Activated CD8-positive, alpha-beta memory T cell treated with anti-CD3 and anti-CD28 coated beads, Interleukin-2, amount 50 U/mL, for 24 hours (primary cell): ENCODE results near the gene PALM2AKAP2.

Source experiments
- DNase-seq: peaks from one replicate; pipeline ENCODE4 v3.0.0-alpha.2; 2020; ENCODE audit errors: extremely low read depth

The PALM2AKAP2 gene

DNA sequence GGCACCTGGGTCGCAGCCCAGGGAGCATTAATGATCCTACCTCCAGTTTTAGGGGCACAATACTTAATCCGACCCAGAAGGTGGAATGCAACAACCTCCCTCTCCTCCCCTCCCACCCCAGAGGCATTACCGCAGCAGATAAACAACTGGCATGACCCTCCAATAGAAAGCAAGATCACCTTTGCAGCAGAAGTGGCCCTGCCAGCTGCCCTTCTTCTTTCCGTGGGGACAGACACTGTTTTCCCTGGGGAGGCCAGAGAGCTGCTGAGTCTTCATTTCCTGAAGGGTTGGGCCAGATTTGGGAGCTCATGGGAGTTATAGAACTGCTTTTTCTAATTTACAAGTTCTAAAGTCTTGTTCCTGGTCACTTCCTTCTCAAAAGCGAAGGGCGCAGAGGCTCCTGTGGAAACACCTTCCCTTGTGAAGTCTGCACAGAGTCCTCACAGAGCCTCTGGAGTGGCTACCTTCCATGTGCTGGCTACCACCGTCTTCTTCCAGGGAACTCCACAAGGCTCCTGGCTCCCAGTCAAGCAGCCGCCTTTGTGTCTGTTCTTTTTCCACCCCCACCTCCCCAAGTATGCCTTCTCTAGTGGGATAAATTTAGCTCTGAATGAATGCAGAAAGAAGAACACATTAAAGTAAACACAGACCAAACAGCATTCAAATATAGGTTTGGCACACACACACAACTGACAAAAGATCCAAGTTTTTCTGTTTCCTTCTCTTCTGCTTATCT is 8.0 kb upstream of the PALM2AKAP2 start:
- DNase-seq = no peak

DNA sequence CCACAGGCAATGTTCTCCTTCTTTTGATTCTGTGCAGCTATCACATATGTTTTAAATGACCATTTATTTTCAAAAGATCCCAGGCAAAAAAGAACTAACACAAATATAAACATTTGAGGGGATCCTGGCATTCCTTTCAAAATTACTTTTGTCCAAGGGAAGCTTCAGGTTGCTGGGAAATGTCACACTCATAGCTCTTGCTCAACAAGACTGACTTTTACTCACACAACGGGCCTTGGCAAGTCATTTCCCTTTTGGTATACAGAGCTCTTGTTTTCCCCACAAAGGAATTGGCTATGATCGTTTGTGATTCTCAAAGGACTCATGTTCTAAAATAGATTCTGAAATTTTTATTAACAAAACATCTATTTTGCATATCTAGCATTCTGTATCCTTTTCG is 4.5 kb upstream of the PALM2AKAP2 start:
- DNase-seq = no peak

DNA sequence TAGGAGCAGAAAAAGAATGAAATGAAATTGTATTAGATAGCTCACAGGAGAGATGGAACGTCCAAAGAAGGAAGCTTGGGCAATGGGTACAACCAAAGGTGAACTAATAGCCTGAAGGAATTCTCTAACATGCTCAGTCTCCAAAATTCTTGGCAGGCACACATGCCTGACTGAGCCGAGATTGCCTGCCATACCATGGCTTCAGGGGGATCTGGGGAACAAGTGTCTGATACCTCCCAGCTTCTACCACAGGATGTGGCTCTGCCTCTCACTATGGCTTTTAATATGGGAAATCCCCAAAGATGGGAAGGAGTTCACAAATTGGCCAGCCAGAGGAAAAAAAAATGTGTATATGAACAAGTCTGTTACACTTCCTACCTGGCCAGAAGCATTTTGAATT is 3.6 kb upstream of the PALM2AKAP2 start:
- DNase-seq = no peak

DNA sequence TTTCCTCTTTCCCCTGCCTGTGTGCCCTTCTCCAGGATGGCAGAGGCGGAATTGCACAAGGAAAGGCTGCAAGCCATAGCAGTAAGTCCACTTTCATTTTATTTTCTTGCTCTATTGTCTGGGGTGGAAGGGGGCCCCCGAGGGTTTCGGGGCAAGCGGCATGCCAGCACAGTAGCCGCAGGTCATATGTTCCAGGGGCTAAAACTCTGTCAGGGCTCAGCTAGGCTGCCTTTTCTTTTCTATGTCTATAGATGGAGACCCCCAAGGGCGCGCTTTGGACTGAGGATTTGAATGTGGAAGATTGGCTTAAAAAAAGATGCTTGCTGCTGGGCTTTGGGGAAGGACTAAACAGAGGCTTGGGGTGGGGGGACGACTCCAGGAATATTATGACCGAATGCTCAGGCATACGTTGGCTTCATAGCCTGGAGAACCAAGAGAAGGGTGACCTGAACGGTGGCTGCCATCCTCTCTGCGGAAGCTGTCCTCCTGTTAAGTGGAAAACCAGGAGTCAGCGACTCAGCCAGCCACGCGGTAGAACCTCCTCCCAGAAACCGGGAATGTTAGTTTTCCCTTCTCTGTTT is 545 bp downstream of the PALM2AKAP2 start:
- no peak for DNase-seq

DNA sequence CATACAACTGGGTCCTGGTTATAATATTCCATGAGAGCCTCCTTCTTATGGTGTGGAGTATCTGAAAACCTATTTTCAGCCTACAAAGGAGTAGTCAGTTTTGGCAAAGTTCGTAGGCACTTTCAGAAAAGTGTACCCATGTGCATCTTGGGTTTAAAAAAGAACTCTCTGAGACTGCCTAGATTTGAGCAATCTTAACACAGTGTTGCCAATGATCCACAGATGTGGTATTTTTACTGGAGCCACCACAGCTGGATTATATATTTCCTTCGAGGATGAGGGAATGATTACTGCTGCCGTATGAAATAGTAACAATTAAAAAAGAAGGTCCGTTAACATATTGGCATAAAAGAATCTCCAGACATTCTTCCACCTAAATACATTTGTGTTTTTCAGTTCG is 1.1 kb downstream of the PALM2AKAP2 start:
- DNase-seq = no peak

DNA sequence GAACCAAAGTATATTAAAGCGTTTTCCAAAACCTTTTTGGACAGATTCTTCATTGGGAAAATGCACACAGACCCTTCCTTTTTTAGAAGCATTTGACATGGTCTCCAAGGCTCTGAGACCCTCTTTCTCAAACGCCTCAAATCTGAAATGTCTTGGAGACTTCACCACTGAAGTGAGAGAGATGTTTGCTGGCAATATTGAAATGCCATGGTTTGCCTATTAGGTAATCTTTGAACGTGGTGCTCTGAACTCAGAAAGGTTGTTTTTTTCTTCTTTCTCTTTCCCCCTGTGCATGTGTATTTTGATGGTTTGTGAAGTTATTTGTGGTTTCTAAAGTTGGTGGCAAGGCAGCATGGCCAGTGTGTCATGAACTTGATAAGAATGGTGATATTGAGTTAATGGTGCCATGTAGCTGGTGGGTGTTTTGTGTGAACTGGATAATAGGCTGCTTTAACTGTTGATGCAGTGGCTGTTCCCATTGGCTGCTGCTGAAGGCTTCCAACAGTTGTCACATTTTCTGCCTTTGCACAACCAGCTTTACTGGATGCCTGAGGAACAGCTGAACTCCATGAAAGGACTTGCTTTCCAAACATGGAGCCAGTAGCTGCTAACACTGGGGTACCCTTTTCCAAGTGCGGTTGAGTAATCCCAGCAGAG is 1.7 kb downstream of the PALM2AKAP2 start:
- no peak for DNase-seq

DNA sequence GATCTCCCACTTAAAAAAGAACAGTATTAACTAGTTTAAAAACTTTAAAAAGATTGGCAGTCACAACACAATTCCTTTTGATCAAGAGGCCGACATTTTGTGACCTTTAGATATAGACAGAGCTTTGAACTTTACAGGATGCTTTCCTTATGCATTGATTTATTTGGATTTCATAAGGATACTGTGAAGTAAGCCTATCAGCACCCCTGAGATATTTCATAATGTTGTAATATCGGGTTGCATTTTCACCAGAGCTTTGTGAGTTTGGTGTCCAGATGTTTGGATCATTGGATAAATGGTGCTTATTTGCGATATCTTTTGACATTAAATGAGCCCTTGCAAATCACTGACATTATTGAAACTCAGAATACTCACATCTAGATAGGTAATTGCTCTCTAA is 7.7 kb downstream of the PALM2AKAP2 start:
- no peak for DNase-seq

DNA sequence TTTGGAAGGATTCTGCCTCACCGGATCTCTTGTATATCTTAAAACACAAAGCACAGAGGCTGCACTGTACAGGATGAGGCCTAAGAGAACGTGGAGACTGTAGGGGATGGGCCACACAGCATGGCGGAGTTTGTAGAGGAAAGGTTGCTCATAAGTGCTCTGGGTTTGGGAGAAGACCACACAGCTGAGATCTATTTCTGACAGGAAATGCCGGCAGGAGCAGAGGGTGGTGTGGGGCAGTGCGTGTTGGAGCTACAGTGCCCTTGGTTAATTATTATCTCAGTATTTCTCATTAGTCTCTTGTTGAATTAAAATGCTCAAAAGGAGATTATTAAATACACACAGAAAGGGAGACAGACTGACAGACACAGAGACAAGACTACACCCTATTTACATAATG is 9.6 kb downstream of the PALM2AKAP2 start:
- DNase-seq = no peak

DNA sequence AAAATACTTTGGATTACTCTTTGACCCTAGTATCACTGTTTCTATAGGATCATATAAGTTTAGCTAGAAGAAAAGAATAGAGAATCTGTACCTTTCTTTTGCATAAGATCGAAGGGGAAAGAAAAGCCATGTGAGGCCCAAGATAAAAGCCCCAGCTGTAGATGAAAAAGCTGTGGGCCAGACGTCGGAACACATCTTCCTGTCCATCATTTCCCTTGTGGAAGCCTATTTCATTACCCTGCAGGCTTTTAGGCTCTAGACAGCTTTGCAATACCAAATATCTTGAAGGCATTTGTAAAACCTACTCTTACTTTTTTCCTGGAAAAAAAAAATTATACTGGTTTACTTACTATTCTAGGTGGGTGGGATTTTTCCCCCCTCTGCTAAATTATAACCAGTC is 10.0 kb downstream of the PALM2AKAP2 start:
- no peak for DNase-seq

DNA sequence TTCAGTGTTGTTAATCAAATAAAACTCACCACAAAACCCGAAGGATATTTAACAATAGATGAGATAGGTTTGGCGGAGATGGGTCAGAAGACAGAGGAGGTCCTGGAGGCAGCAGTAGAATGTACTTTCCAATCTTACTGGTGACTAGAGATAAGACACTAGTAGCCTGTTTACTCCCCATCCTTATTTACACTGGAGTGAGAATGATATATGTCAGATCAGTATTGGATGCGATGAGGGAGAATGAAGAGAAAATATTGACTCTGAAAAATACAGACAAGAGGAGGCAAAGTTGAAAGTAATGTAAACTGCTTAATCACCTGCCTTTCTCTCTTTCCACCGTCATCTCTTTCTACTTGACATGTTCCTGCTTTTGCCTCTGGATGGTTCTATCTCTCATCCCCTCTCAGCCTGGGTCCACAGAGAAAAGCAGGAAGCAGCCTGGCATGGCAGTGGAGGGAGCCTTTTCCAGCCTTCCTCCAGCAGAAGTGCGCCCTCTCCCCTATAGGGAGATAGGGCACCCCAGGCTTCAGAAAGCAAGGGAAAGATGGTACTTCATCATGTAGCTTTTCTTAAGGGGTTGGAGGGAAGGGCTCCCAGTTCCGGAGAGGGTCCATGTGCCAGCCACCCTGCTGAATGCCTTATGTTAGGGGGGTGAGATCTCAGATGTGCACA is 11.1 kb downstream of the PALM2AKAP2 start:
- no peak for DNase-seq

DNA sequence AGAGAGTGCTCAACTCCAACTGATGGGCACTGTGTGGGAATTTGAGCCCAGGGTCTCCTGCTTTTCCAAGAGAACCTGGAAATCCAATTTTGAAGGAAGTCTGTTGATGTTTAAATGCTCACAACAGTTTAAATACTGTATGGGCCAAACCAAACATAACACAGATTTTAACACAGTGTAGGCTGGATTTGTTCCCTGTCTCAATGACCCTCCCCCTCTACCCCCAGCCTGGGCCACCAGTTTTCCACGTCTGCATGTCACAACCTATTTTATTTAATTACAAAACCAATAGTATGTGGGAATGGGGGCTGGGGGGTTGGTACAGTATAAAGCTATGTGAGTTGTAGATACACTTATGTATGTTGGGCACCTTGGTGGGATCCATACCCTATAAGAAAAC is 11.7 kb downstream of the PALM2AKAP2 start:
- DNase-seq = no peak

DNA sequence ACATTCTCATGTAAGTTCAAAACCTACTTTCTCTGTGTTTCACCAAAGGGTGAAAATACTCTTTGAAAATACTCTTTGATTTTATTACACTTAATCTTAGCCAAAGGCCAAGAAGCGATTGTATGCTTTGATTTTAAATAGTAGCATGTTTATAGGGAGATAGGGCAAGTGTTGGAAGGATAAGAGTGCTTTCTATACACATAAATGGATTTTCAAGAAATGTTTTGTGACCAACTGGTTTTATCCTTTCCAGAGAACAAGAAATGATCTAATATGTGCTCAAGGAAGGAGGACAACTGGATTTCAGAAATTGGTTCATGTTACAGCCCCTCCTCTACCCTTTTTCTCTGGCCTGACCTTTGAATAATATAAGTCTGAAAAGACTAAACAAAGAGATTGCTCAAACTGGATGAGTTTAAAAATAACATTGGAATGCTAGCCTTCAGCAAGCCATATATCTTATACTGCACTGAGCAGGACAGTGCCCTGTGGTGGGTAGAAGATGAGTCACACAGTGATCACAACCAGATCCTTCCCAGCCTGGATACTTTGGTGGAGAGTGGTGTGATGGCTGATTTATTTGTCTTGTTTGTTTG is 13.1 kb downstream of the PALM2AKAP2 start:
- DNase-seq = no peak

DNA sequence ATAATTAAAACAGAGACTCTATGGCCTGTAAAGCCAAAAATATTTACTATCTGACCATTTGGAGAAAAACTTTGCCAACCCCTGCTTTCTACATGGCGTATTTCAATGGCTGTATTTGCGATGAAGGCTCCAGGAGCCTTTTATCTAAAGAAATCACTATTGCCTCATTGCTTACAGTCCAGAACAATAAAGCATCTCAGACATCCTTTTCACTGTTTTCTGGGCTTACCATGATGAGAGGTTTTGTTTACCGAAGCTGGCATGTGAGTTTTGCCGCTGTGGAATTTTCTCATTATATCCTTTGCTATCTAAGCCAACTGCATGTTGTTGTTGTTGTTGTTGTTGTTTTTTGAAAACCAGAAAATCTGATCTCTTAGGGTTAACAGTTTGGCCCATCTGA is 13.9 kb downstream of the PALM2AKAP2 start:
- no peak for DNase-seq

DNA sequence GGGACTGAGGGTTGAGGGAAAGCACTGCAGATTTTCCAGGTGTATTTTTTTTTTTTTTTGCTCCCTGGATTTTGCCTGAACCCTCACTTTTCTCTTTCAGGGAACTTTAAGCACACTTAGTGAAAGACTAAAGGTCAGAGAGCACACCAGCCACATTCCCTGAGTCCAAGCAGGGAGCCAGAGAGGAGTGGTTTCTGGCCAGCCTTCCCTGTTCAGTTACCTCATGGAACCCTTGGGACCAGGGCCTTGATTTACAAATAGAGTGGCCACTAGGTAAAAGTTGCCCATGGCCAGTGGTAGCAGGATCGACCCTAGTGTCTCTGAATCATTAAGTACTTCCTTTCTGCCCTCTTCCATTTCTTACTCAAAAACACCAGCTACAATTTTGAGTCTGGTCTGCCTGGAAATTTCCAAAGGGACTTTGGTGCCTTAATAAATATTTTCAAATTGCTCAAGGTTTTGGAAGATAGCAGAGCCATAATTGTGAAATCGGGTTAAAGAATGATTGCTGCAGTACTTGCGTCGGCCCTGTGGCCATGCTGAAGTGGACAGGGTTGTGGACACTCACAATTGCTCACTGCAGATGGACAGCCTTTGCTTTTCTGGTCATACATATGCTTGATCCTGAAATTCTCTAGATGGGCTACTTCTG is 14.5 kb downstream of the PALM2AKAP2 start:
- DNase-seq = no peak

DNA sequence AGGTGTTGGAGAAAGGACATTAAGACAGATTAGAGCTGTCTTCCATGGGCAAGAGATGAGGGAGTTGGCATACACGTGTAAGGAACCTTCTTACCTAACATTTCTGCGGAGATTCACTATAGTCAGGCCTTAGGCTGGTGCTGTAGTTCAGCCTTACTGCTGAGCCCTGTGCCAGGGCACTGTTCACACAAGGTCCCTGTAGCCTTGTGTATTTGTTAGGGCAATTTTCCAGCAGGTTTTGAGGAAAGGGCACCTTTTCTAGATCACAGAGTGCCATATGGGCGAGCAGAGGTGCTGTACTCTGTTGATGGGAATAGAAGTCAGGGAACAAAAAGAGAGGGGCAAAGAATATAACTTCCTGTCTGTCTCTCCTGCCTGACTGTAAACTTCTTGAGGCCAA is 15.6 kb downstream of the PALM2AKAP2 start:
- no peak for DNase-seq

DNA sequence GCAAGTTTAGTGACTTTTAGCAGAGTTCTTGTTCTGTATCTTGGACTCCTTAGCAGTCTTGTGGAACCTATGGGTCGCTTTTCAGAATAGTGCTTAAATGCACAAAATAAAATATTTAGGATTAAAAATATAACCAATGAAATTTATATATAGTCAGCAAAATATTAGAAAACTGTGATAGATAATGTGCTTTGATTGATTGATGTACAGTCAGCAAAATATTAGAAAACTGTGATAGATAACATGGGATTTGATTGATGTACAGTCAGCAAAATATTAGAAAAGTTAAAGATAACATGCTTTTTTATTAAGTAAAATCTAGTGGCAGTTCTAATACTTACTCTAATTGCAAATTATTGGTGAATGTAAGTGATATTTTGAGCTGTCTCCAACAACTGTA is 16.1 kb downstream of the PALM2AKAP2 start:
- DNase-seq = no peak

DNA sequence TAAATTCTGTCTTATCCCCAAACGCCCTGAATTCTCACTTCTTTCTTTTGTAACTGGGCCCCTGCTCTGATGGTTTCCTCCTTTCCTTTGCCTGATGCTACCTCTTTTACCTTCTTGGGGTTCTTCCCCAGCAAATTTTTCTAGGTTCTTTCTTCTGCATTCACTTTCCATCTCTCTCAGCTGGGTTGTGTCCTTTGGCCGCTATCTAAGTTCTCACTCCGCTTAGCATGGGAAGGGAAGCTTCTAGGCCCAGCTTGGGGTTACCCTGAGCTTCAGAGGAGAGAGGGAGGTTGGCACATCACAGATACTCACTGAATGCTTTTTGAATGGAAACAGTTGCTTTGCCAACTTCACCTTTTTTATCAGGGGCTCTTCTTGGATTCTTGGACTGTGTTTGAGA is 17.0 kb downstream of the PALM2AKAP2 start:
- DNase-seq = no peak

DNA sequence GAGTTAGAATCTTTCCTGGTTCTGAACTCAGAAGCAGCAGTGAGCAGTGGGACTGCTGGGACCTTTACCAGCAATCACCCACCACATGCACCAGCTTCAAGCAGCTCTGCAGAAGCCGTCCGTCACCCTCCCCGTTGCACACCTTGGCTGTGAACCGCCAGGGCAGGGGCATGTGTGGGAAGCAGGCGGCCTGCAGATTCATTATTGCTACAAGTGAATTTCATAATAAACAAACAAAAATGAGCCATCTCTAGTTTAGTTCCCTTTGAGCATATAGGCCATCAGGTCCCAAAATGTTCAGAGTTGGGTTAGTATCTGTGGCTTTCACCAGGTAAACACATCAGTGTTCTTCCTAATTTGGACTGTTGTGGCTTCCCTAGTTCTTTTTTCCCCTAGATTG is 17.5 kb downstream of the PALM2AKAP2 start:
- DNase-seq = no peak

DNA sequence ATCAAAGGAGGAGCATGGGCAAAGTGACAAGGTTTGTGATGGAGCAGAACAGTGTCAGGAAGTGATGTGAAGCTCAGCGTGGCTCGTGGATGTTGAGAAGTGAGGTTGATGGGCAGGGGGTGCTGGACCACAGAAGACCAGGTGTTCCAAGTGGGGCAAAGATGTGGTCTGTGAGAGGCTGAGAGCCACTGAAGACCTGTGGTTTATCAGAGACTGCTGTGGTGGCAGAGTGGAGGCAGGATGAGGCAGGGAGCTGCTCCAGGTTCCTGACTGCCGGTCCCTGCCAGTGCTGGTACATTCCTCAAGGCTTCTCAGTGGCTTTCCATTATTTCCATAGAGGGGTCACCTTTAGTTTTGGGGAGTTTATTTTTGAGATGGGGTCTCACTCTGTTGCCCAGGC is 19.1 kb downstream of the PALM2AKAP2 start:
- no peak for DNase-seq

DNA sequence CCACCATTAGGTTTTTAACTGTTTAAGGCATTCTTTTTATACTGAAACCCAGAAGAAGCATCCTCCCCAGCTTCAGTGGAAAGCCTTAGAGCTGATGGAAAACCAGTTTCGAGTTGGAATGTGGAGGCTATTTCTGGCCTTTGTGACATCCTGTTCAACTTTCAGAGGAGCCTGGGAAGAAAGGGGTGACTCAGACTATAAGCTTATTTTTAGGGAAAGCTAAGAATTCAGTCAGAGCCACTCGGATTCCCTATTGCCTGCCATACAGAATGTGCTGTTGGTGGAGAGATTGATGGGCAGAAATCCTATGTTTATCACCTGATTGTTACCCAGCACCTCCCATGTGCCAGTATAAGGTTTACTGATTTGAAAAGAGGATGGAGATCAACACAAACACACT is 19.8 kb downstream of the PALM2AKAP2 start:
- DNase-seq = no peak

DNA sequence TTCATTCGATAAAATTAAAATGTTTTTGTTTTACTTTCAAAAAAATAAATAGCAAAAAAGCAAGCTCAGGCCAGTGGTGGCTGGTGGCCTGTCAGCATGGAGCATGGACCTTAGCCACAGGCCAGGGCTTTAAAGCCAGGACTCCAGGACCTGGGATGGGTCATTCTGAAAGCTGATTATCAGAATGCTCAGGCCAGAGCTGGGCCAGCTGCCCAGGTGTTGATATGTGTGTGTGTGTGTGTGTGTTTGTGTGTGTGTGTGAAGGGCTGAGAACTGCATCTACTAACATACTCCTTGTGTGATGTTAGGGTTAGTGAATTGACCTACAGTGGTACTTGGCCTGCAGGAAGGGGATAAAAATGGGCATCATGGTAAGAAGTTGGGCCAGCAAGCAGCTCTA is 21.5 kb downstream of the PALM2AKAP2 start:
- DNase-seq = no peak

DNA sequence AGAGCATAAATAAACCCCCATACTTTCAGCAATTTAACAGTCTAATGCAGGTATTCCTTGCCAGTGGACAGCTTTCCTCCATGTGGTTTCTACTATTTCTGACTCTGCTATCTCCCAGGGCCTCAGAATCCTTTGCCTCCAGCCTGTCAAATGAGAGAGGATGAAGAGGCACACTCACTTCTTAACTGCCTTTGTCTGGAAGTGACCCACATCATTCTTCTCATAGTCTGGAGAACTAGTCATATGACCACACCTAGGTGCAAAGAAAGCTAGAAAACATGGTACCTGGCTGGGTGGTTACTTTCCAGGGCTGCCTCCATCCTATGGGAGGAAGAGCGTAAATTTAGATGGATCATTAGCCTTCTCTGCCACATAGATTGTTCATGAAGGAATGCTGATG is 22.5 kb downstream of the PALM2AKAP2 start:
- DNase-seq = no peak
